A673 (cell line): ENCODE results near the gene AOPEP. TPM values are rescaled to one million over a fixed set of nuclear protein-coding genes. Genes with fewer than 3 reads are reported as not detected.

Experiments used
- BruUV-seq: library from RNA; stranded (reverse); fragments of 400-500 nt; replicated peaks from 2 replicates; lab custom pipeline; 2021; lab: Mats Ljungman, UMichigan
- CTCF ChIA-PET: fragments of 300-600 bp; sonication (Branson Sonifier 250); formaldehyde crosslinking; loops from one replicate; lab custom pipeline; 2022; ENCODE audit warnings: antibody characterized with exemption; lab: Charles Lee
- POLR2A ChIA-PET: fragments of 300-600 bp; sonication (Branson Sonifier 250); formaldehyde crosslinking; loops from one replicate; lab custom pipeline; 2022; ENCODE audit warnings: antibody characterized with exemption; ENCODE audit not compliant: low non-redundant PET; lab: Charles Lee
- DNase-seq: peaks from one replicate; pipeline ENCODE4 v3.0.0-alpha.2; 2015; ENCODE audit warnings: low spot score
- H3K27ac ChIP-seq: fragments of 200-600 bp; sonication (generic); 2 replicates; pipeline ENCODE4 v1.5.1; 2016; ENCODE audit warnings: mixed run types, low read depth, mild to moderate bottlenecking, mixed read lengths, antibody characterized with exemption, low read length; ENCODE audit not compliant: poor library complexity, severe bottlenecking
- H3K27me3 ChIP-seq: fragments of 200-600 bp; sonication (generic); replicated peaks from 2 replicates; pipeline ENCODE4 v1.6.1; 2017; ENCODE audit warnings: mixed run types, low read depth, mild to moderate bottlenecking, mixed read lengths, antibody characterized with exemption, low read length; ENCODE audit not compliant: insufficient read depth, poor library complexity
- H3K36me3 ChIP-seq: fragments of 200-600 bp; sonication (generic); 2 replicates; pipeline ENCODE4 v1.6.1; 2016; ENCODE audit warnings: mixed run types, mild to moderate bottlenecking, mixed read lengths, antibody characterized with exemption, low read length; ENCODE audit not compliant: insufficient read depth, poor library complexity, severe bottlenecking
- H3K4me1 ChIP-seq: fragments of 200-600 bp; sonication (generic); 2 replicates; pipeline ENCODE4 v1.6.1; 2017; ENCODE audit warnings: mixed run types, mild to moderate bottlenecking, mixed read lengths, antibody characterized with exemption, low read length; ENCODE audit not compliant: insufficient read depth, poor library complexity, severe bottlenecking
- H3K4me3 ChIP-seq: fragments of 200-600 bp; sonication (generic); 2 replicates; pipeline ENCODE4 v1.5.1; 2016; ENCODE audit warnings: low read depth, mixed run types, mild to moderate bottlenecking, mixed read lengths, low read length; ENCODE audit not compliant: poor library complexity, severe bottlenecking
- H3K9me3 ChIP-seq: fragments of 200-600 bp; sonication (generic); 2 replicates; pipeline ENCODE4 v1.6.1; 2016; ENCODE audit warnings: mixed run types, low read depth, mild to moderate bottlenecking, mixed read lengths, antibody characterized with exemption, low read length; ENCODE audit not compliant: poor library complexity, severe bottlenecking
- CTCF ChIP-seq: fragments of 300-800, 200-600 bp; sonication (generic); conservative IDR thresholded peaks from 2 replicates; pipeline ENCODE4 v1.5.1; 2017; ENCODE audit warnings: low read depth, mild to moderate bottlenecking, antibody characterized with exemption, low read length, moderate library complexity, mixed read lengths
- EZH2 ChIP-seq: fragments of 200-600 bp; sonication (generic); IDR thresholded peaks from 2 replicates; pipeline ENCODE4 v1.6.1; 2017; ENCODE audit warnings: borderline replicate concordance, low read depth, mild to moderate bottlenecking, mixed read lengths, antibody characterized with exemption, low read length; ENCODE audit not compliant: poor library complexity, severe bottlenecking
- intact Hi-C: fragments of 100-400 bp; cut with micrococcal nuclease; formaldehyde crosslinking; loops from one replicate; pipeline ENCODE4 v1.10.0; 2022; ENCODE audit not compliant: unreplicated experiment
- total RNA-seq: library from RNA; stranded (reverse); gene quantifications from 2 replicates; pipeline ENCODE4 v1.2.3, GENCODE V29; 2021

AOPEP gene
- total RNA-seq, 1 experiment from 2014 or later, result 17.5 TPM

DNA sequence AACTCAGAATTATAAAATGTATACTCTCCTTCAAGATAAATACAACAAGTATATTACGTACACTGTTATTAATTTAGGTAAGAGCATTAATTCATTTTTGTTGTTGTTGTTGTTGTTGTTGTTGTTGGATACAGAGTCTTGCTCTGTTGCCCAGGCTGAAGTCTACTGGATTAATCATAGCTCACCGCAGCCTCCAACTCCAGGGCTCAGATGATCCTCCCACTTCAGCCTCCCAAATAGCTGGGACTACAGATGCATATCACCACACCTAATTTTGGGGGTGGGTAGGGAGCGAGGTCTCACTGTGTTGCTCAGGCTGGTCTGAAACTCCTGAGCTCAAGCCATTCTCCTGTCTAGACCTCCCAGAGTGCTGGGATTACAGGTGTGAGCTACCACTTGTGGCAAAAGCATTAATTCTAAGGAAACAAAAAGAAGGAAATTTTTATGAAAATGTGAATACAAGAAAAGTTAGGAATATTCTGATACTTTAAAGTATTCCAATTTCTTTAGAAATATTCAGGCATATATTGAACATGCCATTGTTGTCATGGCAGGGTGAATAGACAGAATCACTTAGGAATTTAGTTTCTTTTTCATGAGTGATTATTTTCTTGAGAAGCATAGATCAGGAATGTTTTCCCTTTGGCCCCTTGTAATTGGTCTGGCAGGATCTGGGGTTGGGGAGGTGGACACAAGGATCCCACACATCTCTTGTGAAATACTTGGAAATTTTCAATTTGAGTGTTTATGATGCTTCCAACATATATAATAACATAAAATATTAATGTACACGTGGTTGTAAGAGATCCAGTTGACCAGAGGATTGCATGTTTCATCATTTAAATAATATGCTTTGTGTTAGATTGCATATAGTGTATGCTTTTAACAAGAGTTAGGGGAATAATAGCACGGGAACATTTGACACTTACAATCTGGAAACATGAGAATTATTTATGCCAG is 327.4 kb downstream of the AOPEP start:
- intact Hi-C loops, result no loop called here
- ChIA-PET CTCF (no interaction called here), POLR2A (no interaction called here)
- Histone ChIP-seq H3K27me3 (no peaks in the 10 kb centered on the region), H3K27ac (no peak overlapping the region), H3K4me3 (no peak overlapping the region), H3K36me3 (no peaks in the 10 kb centered on the region), H3K4me1 (peaks cover 51% of the 10 kb centered on the region), H3K9me3 (no peaks in the 10 kb centered on the region)
- TF ChIP-seq CTCF (no peak), EZH2 (no peak)
- no peak for DNase-seq
- BruUV-seq, result no TSS peak

GRCh38 chr9:95055334-95055850 is 328.9 kb downstream of the AOPEP start:
- Histone ChIP-seq H3K27ac (no peak overlapping the region), H3K36me3 (no peaks in the 10 kb centered on the region), H3K4me1 (peaks cover 45% of the 10 kb centered on the region), H3K9me3 (no peaks in the 10 kb centered on the region), H3K4me3 (peak overlapping the region; percentile 12), H3K27me3 (no peaks in the 10 kb centered on the region)
- BruUV-seq, result no TSS peak
- no peak for DNase-seq
- ChIA-PET POLR2A (no interaction called here), CTCF (interaction anchor here (0.6 kb wide), 1 partner anchor 72 kb away, joined by 5 read pairs; no protein-coding TSS in a partner anchor)
- TF ChIP-seq CTCF (no peak), EZH2 (no peak)
- intact Hi-C loops, result no loop called here

DNA sequence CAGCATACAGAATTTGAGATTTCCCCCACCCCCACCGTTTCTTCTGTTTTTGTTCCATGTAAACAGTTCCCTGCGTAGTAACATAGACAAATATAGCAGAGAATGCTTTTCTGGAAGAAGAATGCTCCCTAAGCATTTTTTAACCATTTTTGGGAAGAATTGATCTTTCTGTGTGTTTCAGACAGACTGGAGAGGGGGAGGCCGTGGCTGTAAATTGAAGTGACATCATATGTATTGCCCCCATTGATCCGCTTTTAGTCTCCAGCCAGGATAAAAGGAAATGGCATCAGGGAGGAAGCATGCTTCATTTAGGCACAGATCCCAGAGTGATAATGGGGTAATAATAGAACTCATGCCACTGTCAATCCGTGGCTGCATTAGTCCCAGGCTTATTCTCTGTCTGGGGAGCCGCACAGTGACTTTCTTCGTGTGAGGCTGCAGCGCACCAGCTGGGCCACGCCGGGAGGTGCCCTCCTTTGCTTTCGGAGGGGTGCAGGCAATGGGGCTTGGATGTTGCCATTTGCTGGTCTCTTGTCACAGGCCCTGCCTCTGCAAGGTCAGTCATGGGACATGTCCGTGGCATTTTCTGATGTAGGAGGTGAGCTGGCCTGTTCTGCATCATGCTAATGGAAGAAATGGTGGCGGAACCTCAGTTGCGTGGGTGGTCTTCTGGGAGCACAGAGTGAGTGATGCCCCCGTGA is 329.5 kb downstream of the AOPEP start:
- Histone ChIP-seq H3K27ac (no peak overlapping the region), H3K9me3 (no peaks in the 10 kb centered on the region), H3K36me3 (no peaks in the 10 kb centered on the region), H3K27me3 (no peaks in the 10 kb centered on the region), H3K4me3 (peak overlapping the region; percentile 12), H3K4me1 (peaks cover 43% of the 10 kb centered on the region)
- no TSS peak for BruUV-seq
- ChIA-PET CTCF (no interaction called here), POLR2A (no interaction called here)
- intact Hi-C loops, result no loop called here
- TF ChIP-seq EZH2 (no peak), CTCF (0 out of 2 replicates have a peak, but pooled peaks have one; percentile 30)
- DNase-seq, result peak; percentile 90
